NCI-H1694 treated with DMSO at 0.1 percent for 48 hours (cell line): ENCODE results near the gene TAF1B.

Source experiments
- DNase-seq: peaks from one replicate; lab custom pipeline; 2025; lab: John Stamatoyannopoulos, UW

Gene TAF1B

GRCh38 chr2:9808334-9809063 is 34.8 kb upstream of the TAF1B start:
- DNase-seq, result no peak

- DNase-seq, result no peak
These were observed 34.3 kb upstream of the TAF1B start for GRCh38 chr2:9809064-9809356.

- DNase-seq, result no peak
These were observed 33.7 kb upstream of the TAF1B start for GRCh38 chr2:9809448-9810088.

GRCh38 chr2:9811216-9811615 is 32.1 kb upstream of the TAF1B start:
- no peak for DNase-seq

- no peak for DNase-seq
These were observed 31.4 kb upstream of the TAF1B start for GRCh38 chr2:9811679-9812511.

GRCh38 chr2:9812945-9813311 is 30.3 kb upstream of the TAF1B start:
- DNase-seq, result no peak

- DNase-seq, result peak; percentile 74
These were observed 29.8 kb upstream of the TAF1B start for GRCh38 chr2:9813312-9814128.

GRCh38 chr2:9814129-9814868 is 29.0 kb upstream of the TAF1B start:
- DNase-seq, result no peak

- no peak for DNase-seq
These were observed 28.2 kb upstream of the TAF1B start for GRCh38 chr2:9815076-9815475.

GRCh38 chr2:9815844-9816279 is 27.4 kb upstream of the TAF1B start:
- DNase-seq, result no peak

- DNase-seq, result no peak
These were observed 25.2 kb upstream of the TAF1B start for GRCh38 chr2:9818097-9818496.

GRCh38 chr2:9819551-9819950 is 23.7 kb upstream of the TAF1B start:
- no peak for DNase-seq

- DNase-seq, result no peak
These were observed 23.0 kb upstream of the TAF1B start for GRCh38 chr2:9820020-9820973.

- no peak for DNase-seq
These were observed 21.3 kb upstream of the TAF1B start for GRCh38 chr2:9821805-9822445.

GRCh38 chr2:9824441-9824840 is 18.8 kb upstream of the TAF1B start:
- DNase-seq, result no peak

- DNase-seq, result no peak
These were observed 18.1 kb upstream of the TAF1B start for GRCh38 chr2:9824956-9825720.

GRCh38 chr2:9826208-9826607 is 17.1 kb upstream of the TAF1B start:
- no peak for DNase-seq

- no peak for DNase-seq
These were observed 12.4 kb upstream of the TAF1B start for GRCh38 chr2:9830685-9831410.
